Measurements from ENCODE around the gene ACKR1. TPM values are rescaled to one million over a fixed set of nuclear protein-coding genes. Genes with fewer than 3 reads are reported as not detected.
A peak's percentile ranks its signal among the peaks of the same experiment; 100 is the strongest.

Gene ACKR1
- total RNA-seq, 1 donor from 2014 or later, result 0.57 TPM

- Mint-ChIP-seq H3K4me3 (ENCODE audit: low read depth) (no peak overlapping the region), H3K27me3 (no peaks in the 10 kb centered on the region), H3K4me1 (ENCODE audit: low read depth) (peaks cover 17% of the 10 kb centered on the region), H3K9me3 (ENCODE audit: low read depth) (no peaks in the 10 kb centered on the region), H3K36me3 (ENCODE audit: insufficient read depth) (no peaks in the 10 kb centered on the region), H3K27ac (no peak overlapping the region)
- DNase-seq (ENCODE audit: low spot score, unreplicated experiment), result no peak
- TF ChIP-seq CTCF (IDR thresholded peaks at IDR 0.05; ENCODE audit: unreplicated experiment), result no peak
Measured at GRCh38 chr1:159163614-159164228, 41.0 kb upstream of the ACKR1 start.

GRCh38 chr1:159168043-159168442 lies 36.6 kb upstream of the ACKR1 start:
- no peak for TF ChIP-seq CTCF (IDR thresholded peaks at IDR 0.05; ENCODE audit: unreplicated experiment)
- Mint-ChIP-seq H3K27me3 (peaks cover 14% of the 10 kb centered on the region), H3K9me3 (ENCODE audit: low read depth) (no peaks in the 10 kb centered on the region), H3K4me1 (ENCODE audit: low read depth) (peaks cover 20% of the 10 kb centered on the region), H3K27ac (no peak overlapping the region), H3K36me3 (ENCODE audit: insufficient read depth) (no peaks in the 10 kb centered on the region), H3K4me3 (ENCODE audit: low read depth) (no peak overlapping the region)
- no peak for DNase-seq (ENCODE audit: low spot score, unreplicated experiment)

GRCh38 chr1:159170639-159171038 lies 34.0 kb upstream of the ACKR1 start:
- H3K36me3 Mint-ChIP-seq (ENCODE audit: insufficient read depth), result no peaks in the 10 kb centered on the region
- no peak for DNase-seq (ENCODE audit: low spot score, unreplicated experiment)
- H3K27me3 Mint-ChIP-seq, result peaks cover 27% of the 10 kb centered on the region
- H3K27ac Mint-ChIP-seq, result no peak overlapping the region
- peaks cover 7% of the 10 kb centered on the region for H3K4me1 Mint-ChIP-seq (ENCODE audit: low read depth)
- no peak for TF ChIP-seq CTCF (IDR thresholded peaks at IDR 0.05; ENCODE audit: unreplicated experiment)
- H3K9me3 Mint-ChIP-seq (ENCODE audit: low read depth), result no peaks in the 10 kb centered on the region
- peak overlapping the region; percentile 64 for H3K4me3 Mint-ChIP-seq (ENCODE audit: low read depth)

GRCh38 chr1:159171254-159171687 lies 33.4 kb upstream of the ACKR1 start, which contains the start of gene CADM3:
Gene CADM3, plus strand, starts transcription at chr1:159171615. Its CDS starts 151 bp downstream, at chr1:159171766.
- TF ChIP-seq CTCF (IDR thresholded peaks at IDR 0.05; ENCODE audit: unreplicated experiment), result no peak
- Mint-ChIP-seq H3K4me1 (ENCODE audit: low read depth) (peaks cover 7% of the 10 kb centered on the region), H3K27ac (peak within 1 kb of the TSS; percentile 21), H3K4me3 (ENCODE audit: low read depth) (peak within 1 kb of the TSS; percentile 72), H3K9me3 (ENCODE audit: low read depth) (no peaks in the 10 kb centered on the region), H3K27me3 (peaks cover 27% of the 10 kb centered on the region), H3K36me3 (ENCODE audit: insufficient read depth) (no peaks in the 10 kb centered on the region)
- DNase-seq (ENCODE audit: low spot score, unreplicated experiment), result peak; percentile 37

GRCh38 chr1:159171688-159172501 lies 32.8 kb upstream of the ACKR1 start:
- no peaks in the 10 kb centered on the region for H3K36me3 Mint-ChIP-seq (ENCODE audit: insufficient read depth)
- H3K27me3 Mint-ChIP-seq, result peaks cover 27% of the 10 kb centered on the region
- no peaks in the 10 kb centered on the region for H3K9me3 Mint-ChIP-seq (ENCODE audit: low read depth)
- TF ChIP-seq CTCF (IDR thresholded peaks at IDR 0.05; ENCODE audit: unreplicated experiment), result no peak
- peak overlapping the region; percentile 21 for H3K27ac Mint-ChIP-seq
- peak overlapping the region; percentile 72 for H3K4me3 Mint-ChIP-seq (ENCODE audit: low read depth)
- H3K4me1 Mint-ChIP-seq (ENCODE audit: low read depth), result peaks cover 7% of the 10 kb centered on the region
- peak; percentile 34 for DNase-seq (ENCODE audit: low spot score, unreplicated experiment)
